CD14-positive monocyte (primary cell): ENCODE measurements around the gene COL17A1. TPM values are rescaled to one million over a fixed set of nuclear protein-coding genes. Genes with fewer than 3 reads are reported as not detected.

ENCODE experiments used
- DNase-seq, 3 donors: peaks; one replicate each; pipeline ENCODE4 v3.0.0-alpha.2; 2011 to 2022
- H2AFZ ChIP-seq: 2 replicates; pipeline ENCODE4 v1.6.0; 2012; ENCODE audit warnings: mild to moderate bottlenecking, low read depth, low read length, inconsistent platforms; ENCODE audit not compliant: insufficient read depth, poor library complexity, severe bottlenecking
- H3K27ac ChIP-seq, 2 donors: 1 replicate in 1 of 2; 2 replicates in 1 of 2; pipeline ENCODE4 v1.5.1; 2012 to 2013; ENCODE audit warnings: low read length in 2 of 2, control low read depth in 1 of 2, inconsistent platforms in 1 of 2, low read depth in 1 of 2, mild to moderate bottlenecking in 1 of 2
- H3K27me3 ChIP-seq, 2 donors: one replicate each; pipeline versions ENCODE4 v1.6.0 to v1.6.1; 2011 to 2013; ENCODE audit warnings: low read length in 2 of 2; ENCODE audit not compliant: control insufficient read depth in 2 of 2, insufficient read depth in 2 of 2
- H3K36me3 ChIP-seq, 2 donors: replicated peaks in 1 of 2; 1 replicate in 1 of 2; 2 replicates in 1 of 2; pipeline versions ENCODE4 v1.5.1 to v1.6.1; 2012 to 2013; ENCODE audit warnings: low read length in 2 of 2, control low read depth in 1 of 2, inconsistent platforms in 1 of 2, mild to moderate bottlenecking in 1 of 2; ENCODE audit not compliant: insufficient read depth in 2 of 2, control insufficient read depth in 1 of 2
- H3K4me1 ChIP-seq, 2 donors: 1 replicate in 1 of 2; 2 replicates in 1 of 2; pipeline versions ENCODE4 v1.5.1 to v1.6.1; 2012 to 2013; ENCODE audit warnings: low read length in 2 of 2, control low read depth in 1 of 2, inconsistent platforms in 1 of 2, mild to moderate bottlenecking in 1 of 2, moderate library complexity in 1 of 2; ENCODE audit not compliant: insufficient read depth in 2 of 2, control insufficient read depth in 1 of 2
- H3K4me2 ChIP-seq: replicated peaks from 2 replicates; pipeline ENCODE3; 2012; ENCODE audit warnings: low read length, moderate library complexity, mild to moderate bottlenecking; ENCODE audit not compliant: poor library complexity, severe bottlenecking; ENCODE audit errors: extremely low read depth
- H3K4me3 ChIP-seq, 3 experiments: fragments of 200-600 bp in 1 of 3; sonication (generic) in 1 of 3; replicated peaks in 1 of 3; 1 replicate in 2 of 3; 2 replicates in 1 of 3; pipeline ENCODE4 v1.5.1; 2011 to 2013; ENCODE audit warnings: low read length in 3 of 3, mild to moderate bottlenecking in 3 of 3, control low read depth in 2 of 3, low read depth in 2 of 3, inconsistent platforms in 1 of 3, moderate library complexity in 1 of 3
- H3K79me2 ChIP-seq: 2 replicates; pipeline ENCODE4 v1.6.0; 2012; ENCODE audit warnings: mild to moderate bottlenecking, control low read depth, inconsistent platforms, low read length, moderate library complexity; ENCODE audit not compliant: insufficient read depth
- H3K9ac ChIP-seq: 2 replicates; pipeline ENCODE4 v1.6.0; 2017; ENCODE audit warnings: low read length, mild to moderate bottlenecking; ENCODE audit not compliant: insufficient read depth, poor library complexity, severe bottlenecking
- H3K9me3 ChIP-seq, 2 donors: replicated peaks in 1 of 2; 1 replicate in 1 of 2; 2 replicates in 1 of 2; pipeline versions ENCODE4 v1.5.1 to v1.6.1; 2012 to 2013; ENCODE audit warnings: low read length in 2 of 2, control low read depth in 1 of 2; ENCODE audit not compliant: control insufficient read depth in 1 of 2, insufficient read depth in 1 of 2
- H4K20me1 ChIP-seq: 2 replicates; pipeline ENCODE4 v1.6.0; 2012; ENCODE audit warnings: mild to moderate bottlenecking, low read length, control low read depth, moderate library complexity; ENCODE audit not compliant: insufficient read depth
- H3K27ac Mint-ChIP-seq, 7 donors: one replicate each; pipeline ENCODE4 v1.8.0; 2020; ENCODE audit warnings: mild to moderate bottlenecking in 7 of 7, mixed read lengths in 7 of 7, moderate library complexity in 6 of 7, inconsistent platforms in 2 of 7
- H3K27me3 Mint-ChIP-seq, 3 donors: one replicate each; pipeline ENCODE4 v1.8.0; 2021 to 2022; ENCODE audit warnings: low read depth in 3 of 3, mild to moderate bottlenecking in 3 of 3, mixed read lengths in 3 of 3, moderate library complexity in 3 of 3, inconsistent platforms in 1 of 3
- H3K36me3 Mint-ChIP-seq, 2 donors: one replicate each; pipeline ENCODE4 v1.8.0; 2020; ENCODE audit warnings: mixed read lengths in 2 of 2, inconsistent platforms in 1 of 2, mild to moderate bottlenecking in 1 of 2
- H3K4me1 Mint-ChIP-seq: one replicate; pipeline ENCODE4 v1.8.0; 2020; ENCODE audit warnings: mild to moderate bottlenecking, mixed read lengths
- H3K4me3 Mint-ChIP-seq, 2 donors: one replicate each; pipeline ENCODE4 v1.8.0; 2020; ENCODE audit warnings: mild to moderate bottlenecking in 2 of 2, mixed read lengths in 2 of 2, moderate library complexity in 1 of 2
- H3K9me3 Mint-ChIP-seq, 7 donors: one replicate each; pipeline ENCODE4 v1.8.0; 2020 to 2022; ENCODE audit warnings: mixed read lengths in 7 of 7, mild to moderate bottlenecking in 6 of 7, moderate library complexity in 6 of 7, inconsistent platforms in 2 of 7
- WGBS: methylation state at CpG from one replicate; pipeline ENCODE4 v1.1.5; 2013; ENCODE audit warnings: missing lambda C conversion rate; ENCODE audit not compliant: insufficient coverage; 5-methylcytosine and 5-hydroxymethylcytosine counted together
- intact Hi-C, 2 donors: fragments of 100-400 bp; cut with micrococcal nuclease; formaldehyde crosslinking; loops; one replicate each; pipeline versions ENCODE4 v1.15.0 to v1.15.1; 2023
- polyA plus RNA-seq, 3 donors: library from polyadenylated mRNA; depleted of rRNA in 1 of 3; unstranded in 2 of 3; stranded (reverse) in 1 of 3; fragments of 300-500 nt in 2 of 3; fragments of >200 nt in 1 of 3; fragmentation: Illumina TruSeq in 2 of 3; gene quantifications; 1 replicate in 2 of 3; 2 replicates in 1 of 3; pipeline ENCODE4 v1.2.3, GENCODE V29; 2012 to 2021
- TF ChIP-seq, protein P1 (sequence below): fragments of 200-600 bp; IDR thresholded peaks from one replicate; pipeline ENCODE4 v1.8.0; 2022; ENCODE audit warnings: antibody characterized with exemption, mild to moderate bottlenecking

The COL17A1 gene
- polyA plus RNA-seq, 3 donors: not detected

DNA sequence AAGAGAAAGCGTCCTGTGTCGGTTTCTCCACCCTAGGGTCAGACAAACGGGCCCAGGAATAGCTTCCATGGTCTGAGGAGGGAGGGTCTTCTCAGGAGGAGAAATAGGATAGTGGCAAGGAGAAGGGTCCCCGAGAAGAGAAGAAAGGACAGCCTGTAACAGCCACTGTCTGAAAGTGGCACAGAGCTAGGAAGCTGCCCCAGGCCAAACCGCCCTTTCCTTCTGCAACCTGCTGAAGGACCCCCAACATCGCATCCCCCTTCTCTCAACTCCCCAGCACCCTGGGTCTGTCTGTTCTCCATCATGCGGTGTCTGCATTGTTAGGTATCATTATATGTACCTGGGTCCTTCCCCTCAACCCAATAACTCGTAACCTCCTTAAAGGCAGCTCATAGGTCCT is 47.1 kb downstream of the COL17A1 start:
- H3K4me3 ChIP-seq: no peak overlapping the region
- TF ChIP-seq, protein P1, sequence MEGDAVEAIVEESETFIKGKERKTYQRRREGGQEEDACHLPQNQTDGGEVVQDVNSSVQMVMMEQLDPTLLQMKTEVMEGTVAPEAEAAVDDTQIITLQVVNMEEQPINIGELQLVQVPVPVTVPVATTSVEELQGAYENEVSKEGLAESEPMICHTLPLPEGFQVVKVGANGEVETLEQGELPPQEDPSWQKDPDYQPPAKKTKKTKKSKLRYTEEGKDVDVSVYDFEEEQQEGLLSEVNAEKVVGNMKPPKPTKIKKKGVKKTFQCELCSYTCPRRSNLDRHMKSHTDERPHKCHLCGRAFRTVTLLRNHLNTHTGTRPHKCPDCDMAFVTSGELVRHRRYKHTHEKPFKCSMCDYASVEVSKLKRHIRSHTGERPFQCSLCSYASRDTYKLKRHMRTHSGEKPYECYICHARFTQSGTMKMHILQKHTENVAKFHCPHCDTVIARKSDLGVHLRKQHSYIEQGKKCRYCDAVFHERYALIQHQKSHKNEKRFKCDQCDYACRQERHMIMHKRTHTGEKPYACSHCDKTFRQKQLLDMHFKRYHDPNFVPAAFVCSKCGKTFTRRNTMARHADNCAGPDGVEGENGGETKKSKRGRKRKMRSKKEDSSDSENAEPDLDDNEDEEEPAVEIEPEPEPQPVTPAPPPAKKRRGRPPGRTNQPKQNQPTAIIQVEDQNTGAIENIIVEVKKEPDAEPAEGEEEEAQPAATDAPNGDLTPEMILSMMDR: no peak
- H3K9me3 ChIP-seq: no peaks in the 10 kb centered on the region
- no peaks in the 10 kb centered on the region for H3K9me3 Mint-ChIP-seq
- H3K36me3 Mint-ChIP-seq: no peaks in the 10 kb centered on the region
- no peak for DNase-seq
- H3K4me1 ChIP-seq: no peaks in the 10 kb centered on the region
- H3K27ac Mint-ChIP-seq: no peak overlapping the region
- H2AFZ ChIP-seq: no peak overlapping the region
- H3K4me2 ChIP-seq: no peak overlapping the region
- no peak overlapping the region for H3K27ac ChIP-seq
- intact Hi-C loops: no loop called here
- 89% methylated on average over 5 of the region's 8 CpGs for WGBS
- H4K20me1 ChIP-seq: no peaks in the 10 kb centered on the region
- no peak overlapping the region for H3K4me3 Mint-ChIP-seq
- H3K4me1 Mint-ChIP-seq: no peaks in the 10 kb centered on the region
- no peaks in the 10 kb centered on the region for H3K79me2 ChIP-seq
- no peak overlapping the region for H3K9ac ChIP-seq
- no peaks in the 10 kb centered on the region for H3K27me3 ChIP-seq
- peaks cover 3 to 5% (median 4%) of the 10 kb centered on the region in 3 donors for H3K27me3 Mint-ChIP-seq
- no peaks in the 10 kb centered on the region for H3K36me3 ChIP-seq

DNA sequence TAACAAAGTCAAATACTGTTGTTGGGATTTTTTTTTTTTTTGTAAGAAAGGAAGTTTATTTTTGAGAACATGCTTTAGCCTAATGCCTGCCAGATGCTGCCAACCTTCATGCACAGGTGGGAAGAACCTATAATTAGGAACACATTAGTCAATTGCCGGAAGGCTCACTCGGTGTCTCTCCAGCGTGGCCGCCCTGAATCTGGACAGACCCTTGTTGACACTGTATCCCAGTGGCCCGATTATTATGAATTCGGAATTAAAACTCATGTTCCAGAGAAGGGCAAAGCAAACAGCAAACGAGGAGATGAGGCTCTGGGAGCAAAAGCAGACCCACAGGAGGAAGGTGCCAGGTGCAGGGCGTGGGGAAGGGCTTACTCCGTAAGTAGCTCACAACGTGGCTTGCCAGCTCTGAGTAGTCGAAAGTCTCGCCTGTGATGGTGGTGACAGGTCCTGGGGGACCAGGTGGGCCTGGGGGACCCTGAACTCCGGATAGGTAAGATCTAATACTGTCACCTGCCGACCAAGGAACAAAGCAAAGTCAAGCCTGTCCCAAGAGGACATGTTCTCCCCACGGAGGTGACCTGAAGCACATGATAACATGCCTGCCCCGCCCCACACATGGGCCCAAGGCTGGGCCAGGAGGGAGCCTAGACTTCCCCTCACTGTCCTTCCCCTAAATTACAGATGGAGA is 48.3 kb downstream of the COL17A1 start:
- peaks cover 4 to 6% of the 10 kb centered on the region in 2 donors for H3K36me3 Mint-ChIP-seq
- Histone ChIP-seq H3K4me2 (no peak overlapping the region), H3K27me3 (no peaks in the 10 kb centered on the region), H3K4me1 (no peaks in the 10 kb centered on the region), H3K79me2 (no peaks in the 10 kb centered on the region), H3K4me3 (no peak overlapping the region), H2AFZ (no peak overlapping the region), H3K9me3 (no peaks in the 10 kb centered on the region), H3K36me3 (peaks cover 2 to 7% of the 10 kb centered on the region in 2 donors), H3K27ac (no peak overlapping the region), H3K9ac (no peak overlapping the region), H4K20me1 (no peaks in the 10 kb centered on the region)
- intact Hi-C loops: no loop called here
- H3K27me3 Mint-ChIP-seq: peaks cover 3 to 5% (median 4%) of the 10 kb centered on the region in 3 donors
- no peak overlapping the region for H3K4me3 Mint-ChIP-seq
- TF ChIP-seq, protein P1: no peak
- H3K27ac Mint-ChIP-seq: no peak overlapping the region
- H3K9me3 Mint-ChIP-seq: no peaks in the 10 kb centered on the region
- WGBS: 86% methylated on average over 15 of the region's 16 CpGs
- H3K4me1 Mint-ChIP-seq: peaks cover 4% of the 10 kb centered on the region
- no peak for DNase-seq
